NCI-H748 (cell line): ENCODE measurements around the gene TMEM145.
A peak's percentile ranks its signal among the peaks of the same experiment; 100 is the strongest.
"Not testable (repeated sequence)": the region's sequence is repeated elsewhere in the genome, so short reads cannot be mapped to it uniquely, and the experiment has no call there.

Experiments used
- DNase-seq: peaks from one replicate; lab custom pipeline; 2025; ENCODE audit not compliant: unreplicated experiment; lab: John Stamatoyannopoulos, UW

The TMEM145 gene

DNA sequence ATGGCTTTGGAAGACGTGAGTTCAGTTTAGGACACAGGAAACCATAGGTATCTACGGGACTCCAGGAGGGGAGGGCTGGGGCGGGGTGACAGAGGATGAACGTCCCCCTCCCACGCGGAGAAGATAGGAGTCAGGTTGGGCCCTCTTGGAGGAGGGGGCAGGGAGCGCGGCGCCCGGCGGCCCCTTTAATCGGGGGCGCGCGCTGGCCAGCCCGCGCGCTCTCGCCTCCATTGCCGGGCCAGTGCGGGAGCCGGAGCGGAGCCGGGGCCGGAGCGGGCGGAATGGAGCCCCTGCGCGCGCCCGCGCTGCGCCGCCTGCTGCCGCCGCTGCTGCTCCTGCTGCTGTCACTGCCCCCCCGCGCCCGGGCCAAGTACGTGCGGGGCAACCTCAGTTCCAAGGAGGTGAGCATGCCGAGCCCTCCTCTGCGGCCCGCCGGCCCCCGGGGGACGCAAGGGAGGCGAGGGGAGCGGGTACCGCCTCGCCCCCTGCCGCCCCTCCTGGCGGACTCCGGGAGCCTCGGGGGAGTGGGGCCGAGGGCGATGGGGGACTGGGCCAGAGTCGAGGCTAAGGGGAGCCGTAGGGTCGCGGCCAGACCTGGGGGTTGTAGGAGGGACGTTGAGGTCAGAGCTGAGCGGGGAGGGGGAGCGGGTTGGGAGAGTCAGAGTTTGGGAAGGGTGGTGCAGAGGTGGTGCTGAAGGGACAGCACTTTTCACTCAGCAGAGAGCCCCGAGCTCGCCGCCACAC is at the start of gene TMEM145:
TMEM145 (plus strand) TSS at position 214 of the 744 bp plus-strand sequence; CDS start at position 282, 68 bp downstream.
- peak; percentile 77 for DNase-seq

DNA sequence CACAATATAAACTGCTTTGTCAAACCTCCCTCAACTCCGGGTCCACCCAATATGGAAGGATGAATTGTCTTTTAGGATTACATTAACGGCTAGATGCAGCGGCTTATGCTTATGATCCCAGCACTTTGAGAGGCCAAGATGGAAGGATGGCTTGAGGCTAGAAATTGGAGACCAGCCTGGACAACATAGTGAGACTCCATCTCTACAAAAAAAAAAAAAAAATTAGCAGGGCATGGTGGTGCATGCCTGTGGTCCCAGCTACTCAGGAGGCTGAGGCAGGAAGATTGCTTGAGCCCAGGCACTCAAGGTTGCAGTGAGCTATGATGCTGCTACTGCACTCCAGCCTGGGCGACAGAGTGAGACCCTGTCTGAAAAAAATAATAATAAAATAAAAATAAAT is 47.0 kb upstream of the TMEM145 start:
- DNase-seq: not testable (repeated sequence)

DNA sequence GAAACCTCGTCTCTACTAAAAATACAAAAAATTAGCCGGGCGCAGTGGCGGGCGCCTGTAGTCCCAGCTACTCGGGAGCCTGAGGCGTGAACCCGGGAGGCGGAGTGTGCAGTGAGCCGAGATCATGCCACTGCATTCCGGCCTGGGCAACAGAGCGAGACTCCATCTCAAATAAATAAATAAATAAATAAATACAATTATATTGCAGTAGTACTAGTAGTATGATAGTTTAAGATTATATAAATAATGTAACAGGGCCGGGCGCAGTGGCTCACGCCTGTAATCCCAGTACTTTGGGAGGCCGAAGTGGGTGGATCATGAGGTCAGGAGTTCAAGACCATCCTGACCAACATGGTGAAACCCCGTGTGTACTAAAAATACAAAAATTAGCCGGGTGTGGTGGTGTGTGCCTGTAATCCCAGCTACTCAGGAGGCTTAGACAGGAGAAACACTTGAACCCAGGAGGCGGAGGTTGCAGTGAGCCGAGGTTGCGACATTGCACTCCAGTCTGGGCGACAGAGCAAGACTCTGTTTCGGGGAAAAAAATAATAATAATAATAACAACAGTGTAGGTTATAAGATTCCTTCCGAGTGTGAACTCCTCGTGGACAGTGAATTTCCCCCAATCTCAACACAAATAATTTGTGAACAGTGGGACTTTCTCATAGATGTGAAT is 46.0 kb upstream of the TMEM145 start:
- not testable (repeated sequence) for DNase-seq

DNA sequence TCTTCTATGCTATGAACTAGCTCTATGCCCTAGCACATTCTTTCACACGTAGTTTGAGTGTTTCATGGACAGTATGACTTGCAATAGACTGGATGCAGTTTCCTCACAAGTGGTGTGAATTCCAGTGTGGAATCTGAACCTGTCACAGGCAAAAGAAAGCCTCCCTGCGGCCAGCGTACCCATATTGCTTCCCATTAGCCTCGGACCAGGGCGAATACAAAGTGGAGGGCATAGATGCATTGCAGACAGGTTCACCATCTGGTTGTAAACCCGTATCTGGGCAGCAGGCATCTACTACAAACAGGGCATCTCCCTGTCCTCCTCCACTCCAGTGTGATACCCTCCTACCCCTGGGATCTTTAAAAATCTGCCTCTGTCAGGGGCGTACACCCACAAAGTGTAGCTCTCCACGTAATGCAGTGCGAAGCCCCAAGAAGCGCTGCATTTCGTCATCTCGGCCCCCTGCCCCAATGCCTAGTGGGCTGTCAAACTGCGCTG is 45.4 kb upstream of the TMEM145 start:
- DNase-seq: peak; percentile 51

DNA sequence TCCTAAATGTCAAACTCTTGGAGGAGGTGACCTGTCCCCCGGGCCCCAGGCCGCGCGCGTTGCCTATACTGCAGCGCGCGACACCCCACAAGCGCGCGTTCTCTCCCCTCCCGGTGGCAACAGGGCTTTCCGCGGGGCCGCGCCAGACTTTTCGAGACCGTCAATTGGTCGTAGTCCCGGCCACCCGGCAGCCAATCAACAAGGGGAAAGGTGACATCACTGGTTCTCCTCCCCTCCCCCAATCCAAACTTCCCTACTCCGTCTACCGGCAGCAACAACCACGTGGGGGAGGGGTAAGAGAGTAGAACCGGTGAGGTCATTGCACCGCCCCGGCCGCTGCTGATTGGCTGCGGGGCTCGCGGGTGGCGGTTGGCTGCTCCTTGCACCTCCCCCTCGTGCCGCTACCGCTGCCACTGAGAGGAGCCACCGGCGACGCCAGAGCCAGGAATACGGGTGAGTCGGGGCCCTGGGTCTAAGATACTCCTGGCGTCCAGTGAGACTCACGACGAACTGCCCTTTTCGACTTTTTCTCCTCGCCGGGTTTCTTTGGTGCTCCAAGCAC is 44.9 kb upstream of the TMEM145 start:
- DNase-seq: peak; percentile 100

DNA sequence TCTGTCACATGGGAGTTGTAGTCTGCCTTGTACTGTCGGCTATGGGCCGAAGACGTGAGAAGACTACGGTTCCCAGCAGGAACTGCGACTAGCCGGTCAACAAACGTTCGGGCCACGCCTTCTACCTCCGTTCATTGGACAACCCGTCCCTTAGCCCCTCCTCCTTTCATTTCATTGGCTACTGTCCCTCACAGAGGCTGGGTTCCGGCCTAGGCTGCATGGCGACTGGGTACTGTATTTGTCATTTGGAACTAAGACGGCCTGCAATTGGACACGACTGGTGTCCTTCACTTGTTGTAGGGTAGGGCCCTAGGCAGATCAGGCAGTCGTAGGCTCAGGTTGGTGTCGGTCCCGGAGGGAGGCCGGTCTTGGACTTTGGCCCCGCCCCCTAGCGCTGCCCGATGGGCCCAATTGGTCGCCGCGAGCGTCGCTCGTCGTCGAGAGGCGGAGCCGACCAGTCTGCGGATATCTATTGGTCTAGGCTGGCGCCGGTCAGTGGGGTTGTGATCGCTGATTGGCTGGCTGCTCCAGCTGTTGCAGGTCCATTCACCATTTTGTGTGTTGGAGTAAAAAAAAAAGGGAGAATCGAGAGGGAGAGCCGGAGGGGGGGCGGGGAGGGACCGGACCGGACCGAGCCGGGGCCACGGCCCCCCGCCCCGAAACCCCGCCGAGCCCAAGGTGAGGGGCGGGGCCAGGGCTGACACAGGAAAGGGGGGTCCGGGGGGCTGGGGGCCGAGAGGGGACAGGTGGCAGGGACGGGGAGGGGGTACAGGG is 44.2 kb upstream of the TMEM145 start, which contains the start of gene CIC:
CIC (plus strand) TSS at position 549 of the 774 bp plus-strand sequence. CDS start 2,532 bp downstream, outside the sequence.
- peak; percentile 100 for DNase-seq

DNA sequence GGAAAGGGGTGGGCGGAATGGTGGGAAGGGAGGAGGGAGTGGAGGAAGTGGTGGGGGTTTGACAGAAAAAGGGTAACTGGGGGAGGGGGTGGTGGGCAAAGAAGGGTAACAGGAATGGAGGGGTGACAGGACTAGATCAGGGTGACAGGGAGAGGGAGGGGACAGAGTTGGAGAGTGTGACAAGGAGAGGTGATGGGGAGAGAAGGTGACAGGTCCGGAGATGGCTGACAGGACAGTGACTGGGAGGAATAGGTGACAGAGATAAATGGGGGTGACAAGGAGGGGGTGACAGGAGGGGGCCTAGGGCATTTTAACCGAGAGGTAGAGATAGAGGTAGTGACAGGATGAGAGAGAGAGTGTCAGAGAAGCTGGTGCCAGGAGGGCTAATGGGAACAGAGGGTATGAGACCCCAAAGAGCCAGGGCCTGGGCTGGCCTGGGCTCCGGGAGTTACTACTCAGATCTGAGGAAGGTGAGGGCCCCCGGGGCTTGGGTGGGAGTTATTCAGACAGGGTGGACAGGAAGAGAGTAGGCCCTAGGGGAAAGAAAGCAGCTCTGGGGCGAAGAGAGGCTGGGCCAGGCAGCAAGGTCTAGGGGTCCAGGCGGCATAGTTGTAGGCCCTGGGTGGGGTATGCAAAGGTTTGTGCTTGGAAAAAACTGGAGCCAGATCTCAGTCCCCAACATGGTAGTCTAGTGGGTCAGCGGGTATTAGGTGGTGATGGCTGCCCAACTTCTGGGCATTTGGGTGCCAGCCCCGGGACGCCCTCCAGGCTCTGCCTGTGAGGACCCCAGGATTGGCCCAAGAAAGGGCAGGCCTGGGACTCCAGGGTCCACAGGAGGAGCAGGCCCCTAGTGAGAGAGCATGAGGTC is 43.4 kb upstream of the TMEM145 start:
- DNase-seq: no peak

DNA sequence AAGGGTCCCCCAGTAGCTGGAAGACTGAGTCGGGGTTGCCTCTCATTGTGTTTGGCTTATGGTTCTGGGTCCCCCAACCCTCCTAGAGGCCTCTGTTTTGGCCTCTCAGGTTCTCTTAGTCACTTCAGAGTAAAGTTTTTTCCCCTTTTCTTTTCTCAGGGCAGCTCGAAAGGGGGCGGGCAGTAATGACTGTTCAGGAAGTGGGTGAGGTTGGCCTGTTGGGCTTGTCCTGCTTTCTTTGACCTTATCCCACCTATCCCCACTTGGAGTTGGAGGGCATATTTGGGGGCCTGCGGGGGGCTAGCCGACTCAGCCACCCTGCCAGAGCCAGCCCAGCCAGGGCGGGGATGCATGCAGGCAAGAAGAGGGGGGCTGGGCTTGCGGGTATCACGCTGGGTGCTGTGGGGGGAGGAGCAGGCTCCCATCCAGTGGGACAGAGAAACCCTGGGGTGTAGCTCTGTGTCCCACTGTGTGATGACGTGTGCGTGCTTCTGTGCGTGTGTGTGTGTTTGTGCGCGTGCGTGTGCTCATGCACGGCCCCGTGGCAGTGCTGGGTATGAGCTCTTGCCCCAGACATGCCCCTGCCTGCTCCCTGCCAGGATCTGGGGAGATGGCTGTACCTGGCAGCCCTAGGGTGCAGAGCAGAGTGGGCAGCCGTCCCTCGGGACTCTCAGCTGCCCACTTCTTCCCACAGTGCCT is 42.6 kb upstream of the TMEM145 start:
- DNase-seq: no peak

DNA sequence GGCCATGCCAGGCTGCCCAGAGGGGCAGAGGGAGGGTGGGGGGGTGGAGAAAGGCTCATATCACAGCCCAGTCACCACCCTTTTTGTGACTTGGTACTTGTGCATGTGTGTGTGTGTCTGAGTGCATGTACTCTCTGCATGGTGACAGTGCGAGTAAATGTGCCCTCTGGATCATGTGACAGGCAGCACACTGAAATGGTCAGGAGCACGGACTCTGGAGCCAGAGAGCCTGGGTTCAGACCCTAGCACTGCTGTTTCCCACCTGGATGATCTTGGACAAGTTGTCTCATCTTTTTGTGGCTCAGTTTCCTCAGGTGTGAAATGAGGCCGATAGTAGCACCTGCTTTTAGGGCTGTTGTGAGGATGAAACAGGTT is 42.1 kb upstream of the TMEM145 start:
- no peak for DNase-seq

DNA sequence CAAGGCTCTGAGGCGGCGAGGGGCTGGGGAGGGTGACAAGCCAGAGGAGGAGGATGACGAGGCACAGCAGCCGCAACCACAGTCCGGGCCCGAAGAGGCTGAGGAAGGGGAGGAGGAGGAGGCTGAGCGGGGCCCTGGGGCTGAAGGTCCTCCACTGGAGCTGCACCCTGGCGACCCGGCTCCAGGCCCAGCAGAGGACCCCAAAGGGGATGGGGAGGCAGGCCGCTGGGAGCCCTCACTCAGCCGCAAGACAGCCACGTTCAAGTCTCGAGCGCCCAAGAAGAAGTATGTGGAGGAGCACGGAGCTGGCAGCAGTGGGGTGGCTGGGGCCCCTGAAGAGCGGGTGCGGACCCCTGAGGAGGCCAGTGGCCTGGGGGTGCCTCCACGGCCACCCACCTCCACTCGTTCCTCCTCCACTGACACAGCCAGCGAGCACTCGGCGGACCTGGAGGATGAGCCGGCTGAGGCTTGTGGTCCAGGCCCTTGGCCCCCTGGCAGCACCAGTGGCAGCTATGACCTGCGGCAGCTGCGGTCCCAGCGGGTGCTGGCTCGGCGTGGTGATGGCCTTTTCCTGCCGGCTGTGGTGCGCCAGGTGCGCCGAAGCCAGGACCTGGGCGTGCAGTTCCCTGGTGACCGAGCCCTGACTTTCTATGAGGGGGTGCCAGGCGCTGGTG is 41.1 kb upstream of the TMEM145 start:
- no peak for DNase-seq

DNA sequence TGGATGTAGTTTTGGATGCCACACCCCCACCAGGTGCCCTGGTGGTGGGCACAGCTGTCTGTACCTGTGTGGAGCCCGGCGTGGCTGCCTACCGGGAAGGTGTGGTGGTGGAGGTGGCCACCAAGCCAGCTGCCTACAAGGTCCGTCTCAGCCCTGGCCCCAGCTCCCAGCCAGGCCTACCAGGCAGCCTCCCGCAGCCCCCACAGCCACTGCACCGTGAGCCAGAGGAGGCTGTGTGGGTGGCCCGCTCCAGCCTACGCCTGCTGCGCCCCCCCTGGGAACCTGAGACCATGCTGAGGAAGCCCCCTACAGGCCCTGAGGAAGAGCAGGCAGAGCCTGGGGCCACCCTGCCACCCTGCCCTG is 40.6 kb upstream of the TMEM145 start:
- no peak for DNase-seq

DNA sequence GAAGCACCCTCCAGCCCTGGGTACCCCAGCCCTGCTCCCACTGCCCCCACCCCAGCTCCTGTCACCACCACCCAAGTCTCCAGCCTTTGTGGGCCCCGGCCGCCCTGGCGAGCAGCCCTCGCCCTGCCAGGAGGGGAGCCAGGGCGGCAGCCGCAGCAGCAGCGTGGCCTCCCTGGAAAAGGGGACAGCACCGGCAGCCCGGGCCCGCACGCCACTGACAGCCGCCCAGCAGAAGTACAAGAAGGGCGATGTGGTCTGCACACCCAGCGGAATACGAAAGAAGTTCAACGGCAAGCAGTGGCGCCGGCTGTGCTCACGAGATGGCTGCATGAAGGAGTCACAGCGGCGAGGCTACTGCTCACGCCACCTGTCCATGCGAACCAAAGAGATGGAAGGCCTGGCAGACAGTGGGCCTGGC is 40.1 kb upstream of the TMEM145 start:
- DNase-seq: no peak

DNA sequence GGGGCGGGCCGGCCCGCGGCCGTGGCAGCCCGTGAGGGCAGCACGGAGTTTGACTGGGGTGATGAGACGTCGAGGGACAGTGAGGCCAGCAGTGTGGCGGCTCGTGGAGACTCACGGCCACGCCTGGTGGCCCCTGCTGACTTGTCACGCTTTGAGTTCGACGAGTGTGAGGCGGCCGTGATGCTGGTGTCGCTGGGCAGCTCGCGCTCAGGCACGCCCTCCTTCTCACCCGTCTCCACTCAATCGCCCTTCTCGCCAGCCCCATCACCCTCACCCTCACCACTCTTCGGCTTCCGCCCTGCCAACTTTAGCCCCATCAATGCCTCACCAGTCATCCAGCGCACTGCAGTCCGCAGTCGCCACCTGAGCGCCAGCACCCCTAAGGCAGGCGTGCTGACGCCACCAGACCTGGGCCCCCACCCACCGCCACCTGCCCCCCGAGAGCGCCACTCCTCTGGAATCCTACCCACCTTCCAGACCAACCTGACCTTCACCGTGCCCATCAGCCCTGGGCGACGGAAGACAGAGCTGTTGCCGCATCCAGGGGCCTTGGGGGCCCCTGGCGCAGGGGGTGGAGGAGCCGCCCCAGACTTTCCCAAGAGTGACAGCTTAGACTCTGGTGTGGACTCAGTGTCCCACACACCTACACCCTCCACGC is 39.6 kb upstream of the TMEM145 start:
- DNase-seq: no peak

DNA sequence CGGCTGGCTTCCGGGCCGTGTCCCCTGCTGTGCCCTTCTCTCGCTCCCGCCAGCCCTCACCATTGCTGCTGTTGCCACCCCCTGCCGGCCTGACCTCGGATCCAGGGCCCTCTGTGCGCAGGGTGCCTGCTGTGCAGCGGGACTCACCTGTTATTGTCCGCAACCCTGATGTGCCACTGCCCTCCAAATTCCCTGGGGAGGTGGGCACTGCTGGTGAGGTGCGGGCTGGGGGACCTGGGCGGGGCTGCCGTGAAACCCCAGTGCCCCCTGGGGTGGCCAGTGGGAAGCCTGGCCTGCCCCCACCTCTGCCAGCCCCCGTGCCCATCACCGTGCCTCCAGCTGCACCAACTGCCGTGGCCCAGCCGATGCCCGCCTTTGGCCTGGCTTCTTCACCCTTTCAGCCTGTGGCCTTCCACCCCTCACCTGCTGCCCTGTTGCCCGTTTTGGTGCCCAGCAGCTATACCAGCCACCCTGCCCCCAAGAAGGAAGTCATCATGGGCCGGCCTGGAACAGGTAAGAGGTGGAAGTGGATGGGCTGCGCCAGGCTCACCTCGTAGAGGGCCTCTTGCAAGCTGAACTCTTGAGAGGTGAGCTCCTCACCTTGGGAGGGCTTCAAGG is 38.9 kb upstream of the TMEM145 start:
- no peak for DNase-seq

DNA sequence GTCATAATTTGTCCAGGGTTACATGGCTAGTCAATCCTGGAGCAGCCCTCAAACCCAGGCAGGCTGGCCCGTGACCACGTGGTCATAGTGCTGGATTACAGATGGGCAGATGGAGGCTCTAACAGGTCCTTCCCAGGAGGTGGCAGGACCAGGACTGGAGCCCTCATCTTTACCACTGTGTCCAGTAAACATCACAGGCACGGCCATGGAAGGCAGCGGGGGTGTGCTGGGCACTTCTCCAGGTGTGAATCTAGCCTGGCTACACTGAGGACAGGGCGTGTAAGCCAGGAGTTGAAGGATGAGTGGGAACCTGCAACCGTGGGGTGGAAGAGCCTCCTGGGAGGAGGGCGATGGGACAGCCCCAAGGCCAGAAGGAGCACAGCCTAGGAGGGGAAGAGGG is 38.0 kb upstream of the TMEM145 start:
- no peak for DNase-seq

DNA sequence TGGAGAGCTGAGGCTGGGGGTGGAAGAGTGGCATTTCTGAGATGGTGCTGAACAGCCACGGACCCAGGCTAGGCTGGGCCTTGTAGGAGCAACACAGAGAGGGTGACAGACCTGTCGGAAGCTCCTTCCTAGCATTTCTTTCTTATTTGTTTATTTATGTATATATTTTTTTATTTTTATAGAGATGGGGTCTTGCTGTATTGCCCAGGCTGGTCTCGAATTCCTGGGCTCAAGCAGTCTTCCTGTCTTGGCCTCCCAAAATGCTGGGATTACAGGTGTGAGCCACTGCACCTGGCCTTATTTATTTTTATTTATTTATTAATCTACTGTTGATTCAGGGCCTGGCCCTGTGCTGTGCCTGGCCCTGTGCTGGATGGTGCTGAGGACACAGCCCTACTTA is 37.6 kb upstream of the TMEM145 start:
- no peak for DNase-seq

DNA sequence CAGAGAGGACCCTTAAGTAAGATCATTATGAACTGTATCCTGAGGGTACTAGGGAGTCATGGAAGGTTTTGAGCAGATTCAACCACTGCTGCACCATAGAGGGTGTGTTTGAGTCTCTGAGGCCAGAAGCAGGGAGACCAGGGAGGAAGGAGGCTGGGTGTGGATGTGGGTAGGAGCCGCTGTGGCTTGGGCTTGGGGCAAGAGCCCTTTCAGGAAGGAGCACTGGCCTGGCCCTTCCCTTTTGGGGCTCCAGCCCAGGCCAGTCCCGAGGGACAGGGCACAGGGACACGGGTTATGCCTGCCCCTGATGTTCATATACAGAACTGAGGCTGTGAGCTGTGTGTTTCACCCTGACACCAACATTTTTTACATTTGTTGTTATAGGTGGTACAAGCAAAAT is 36.8 kb upstream of the TMEM145 start:
- DNase-seq: no peak

DNA sequence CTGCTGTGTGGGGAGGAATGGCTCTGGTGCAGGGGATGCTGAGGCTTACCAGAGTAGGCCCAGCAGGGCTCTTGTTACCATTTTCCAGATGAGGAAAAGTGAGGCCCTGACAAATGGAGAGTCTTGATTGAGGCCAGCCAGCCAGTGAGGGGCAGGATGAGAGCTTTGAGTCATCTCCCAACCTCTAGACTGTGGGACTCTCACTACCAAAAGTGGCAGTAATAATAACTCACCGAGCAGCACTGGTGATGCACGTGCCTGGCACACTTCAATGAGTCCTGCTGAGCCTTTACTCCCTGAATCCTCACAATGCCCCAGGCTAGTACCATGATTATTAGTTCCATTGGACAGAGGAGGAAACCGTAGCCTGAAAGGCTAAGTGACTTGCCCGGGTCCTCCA is 36.3 kb upstream of the TMEM145 start:
- DNase-seq: no peak
